K562 (cell line): ENCODE data around the gene MAN1A1. TPM values are rescaled to one million over a fixed set of nuclear protein-coding genes. Genes with fewer than 3 reads are reported as not detected.

Experiments
- ATF4 ChIP-seq: fragments of 450-650 bp; formaldehyde crosslinking; IDR thresholded peaks from 2 replicates; pipeline ENCODE4 v1.4.0; 2022; ENCODE audit warnings: mild to moderate bottlenecking, moderate library complexity
- EZH2 ChIP-seq: IDR thresholded peaks from 2 replicates; pipeline ENCODE4 v1.6.1; 2012; ENCODE audit warnings: low read depth, mild to moderate bottlenecking, inconsistent platforms, low read length, borderline replicate concordance
- GTF2F1 ChIP-seq: IDR thresholded peaks from 2 replicates; pipeline ENCODE4 v1.6.1; 2011; ENCODE audit warnings: low read depth, low read length, improper control_type of control experiment
- HDAC2 ChIP-seq: fragments of 450-650 bp; IDR thresholded peaks from 2 replicates; pipeline ENCODE4 v1.6.1; 2016; ENCODE audit warnings: mild to moderate bottlenecking
- HMBOX1 ChIP-seq: sonication (generic); IDR thresholded peaks from 2 replicates; pipeline ENCODE4 v1.6.1; 2016
- HMG20B ChIP-seq: fragments of 250-450 bp; sonication (Bioruptor Pico); IDR thresholded peaks from 2 replicates; pipeline ENCODE4 v1.5.0; 2021; ENCODE audit warnings: mild to moderate bottlenecking
- KDM1A ChIP-seq, 2 experiments: fragments of 450-650 bp; IDR thresholded peaks; 2 replicates each; pipeline ENCODE4 v1.6.1; 2016; ENCODE audit warnings: mild to moderate bottlenecking in 2 of 2
- NFXL1 ChIP-seq: fragments of 450-650 bp; formaldehyde crosslinking; IDR thresholded peaks from 2 replicates; pipeline ENCODE4 v1.4.0; 2021; ENCODE audit warnings: mild to moderate bottlenecking
- PHF8 ChIP-seq: fragments of 200-600 bp; sonication (generic); IDR thresholded peaks from 2 replicates; pipeline ENCODE4 v1.6.1; 2012; ENCODE audit warnings: mixed run types, mild to moderate bottlenecking, inconsistent platforms, low read length, moderate library complexity, borderline replicate concordance
- POLR3A ChIP-seq: IDR thresholded peaks from 2 replicates; pipeline ENCODE4 v1.6.1; 2011; ENCODE audit warnings: borderline replicate concordance, mild to moderate bottlenecking, moderate library complexity; ENCODE audit not compliant: insufficient read length, insufficient read depth; ENCODE audit errors: extremely low read depth
- PTTG1 ChIP-seq: fragments of 450-650 bp; IDR thresholded peaks from 2 replicates; pipeline ENCODE4 v1.6.1; 2016; ENCODE audit warnings: low read depth, mild to moderate bottlenecking, missing genetic modification characterization, missing compliant biosample characterization
- PURB ChIP-seq: sonication (generic); formaldehyde crosslinking; IDR thresholded peaks from 2 replicates; pipeline ENCODE4 v1.9.0; 2021; ENCODE audit warnings: low read depth, mild to moderate bottlenecking, missing genetic modification reagents
- RBM15 ChIP-seq: fragments of 200-400 bp; formaldehyde crosslinking; IDR thresholded peaks from 2 replicates; pipeline ENCODE4 v1.6.1; 2018; ENCODE audit warnings: mild to moderate bottlenecking, low read length, moderate library complexity; ENCODE audit not compliant: insufficient read depth
- RFX5 ChIP-seq: IDR thresholded peaks from 2 replicates; pipeline ENCODE4 v1.6.1; 2011; ENCODE audit warnings: low read depth, mild to moderate bottlenecking, improper control_type of control experiment, low read length
- SIN3B ChIP-seq: fragments of 450-650 bp; IDR thresholded peaks from 2 replicates; pipeline ENCODE4 v1.6.1; 2017; ENCODE audit warnings: low read depth, mild to moderate bottlenecking, moderate library complexity
- TARDBP ChIP-seq: fragments of 450-650 bp; IDR thresholded peaks from 2 replicates; pipeline ENCODE4 v1.6.1; 2016
- TCF7 ChIP-seq: sonication (generic); IDR thresholded peaks from 2 replicates; pipeline ENCODE4 v1.6.1; 2016; ENCODE audit warnings: antibody characterized with exemption, borderline replicate concordance
- THRA ChIP-seq: fragments of 450-650 bp; IDR thresholded peaks from 2 replicates; pipeline ENCODE4 v1.6.1; 2017; ENCODE audit warnings: mild to moderate bottlenecking, moderate library complexity
- XRCC5 ChIP-seq: fragments of 200-400 bp; formaldehyde crosslinking; IDR thresholded peaks from 2 replicates; pipeline ENCODE4 v1.6.1; 2017; ENCODE audit warnings: low read depth, mild to moderate bottlenecking, low read length
- ZBTB8A ChIP-seq: fragments of 450-650 bp; IDR thresholded peaks from 2 replicates; pipeline ENCODE4 v1.6.1; 2018; ENCODE audit warnings: mild to moderate bottlenecking, moderate library complexity; ENCODE audit not compliant: partially characterized antibody
- ZC3H8 ChIP-seq: fragments of 450-650 bp; IDR thresholded peaks from 2 replicates; pipeline ENCODE4 v1.6.1; 2017
- ZNF766 ChIP-seq: fragments of 200-800 bp; sonication (Bioruptor generic); conservative IDR thresholded peaks from 2 replicates; pipeline ENCODE4 v1.6.1; 2016; ENCODE audit warnings: missing genetic modification characterization, missing compliant biosample characterization
- polyA plus RNA-seq, 8 experiments: library from polyadenylated mRNA; depleted of rRNA in 4 of 8; stranded (reverse) in 5 of 8; unstranded in 3 of 8; fragments of >200 nt; fragmentation: Nextera tagmentation in 2 of 8; fragmentation: Illumina TruSeq in 1 of 8; extraction: Ambion mirVana in 2 of 8; extraction: Trizol in 1 of 8; gene quantifications; 2 replicates each; pipeline versions ENCODE4 v1.2.1 to v1.2.3, GENCODE V29; 2011 to 2014; ENCODE audit warnings: inconsistent platforms in 1 of 8, missing spikeins in 1 of 8
- total RNA-seq, 7 experiments: library from RNA; depleted of rRNA in 6 of 7; stranded (reverse); fragments of >200 nt in 6 of 7; fragmentation: Illumina TruSeq in 2 of 7; extraction: Trizol in 2 of 7; gene quantifications; 2 replicates each; pipeline versions ENCODE4 v1.2.1 to v1.2.3, GENCODE V29; 2011 to 2021; ENCODE audit warnings: low replicate concordance in 1 of 7
- TF ChIP-seq, protein P1 (sequence below): sonication (generic); formaldehyde crosslinking; IDR thresholded peaks from 2 replicates; pipeline ENCODE4 v1.8.0; 2022; ENCODE audit warnings: missing genetic modification reagents, mild to moderate bottlenecking, borderline replicate concordance
- TF ChIP-seq, protein P2 (sequence below): fragments of 250-450 bp; sonication (Bioruptor Pico); IDR thresholded peaks from 2 replicates; pipeline ENCODE4 v1.5.1; 2021; ENCODE audit warnings: mild to moderate bottlenecking

The MAN1A1 gene
- total and polyA plus RNA-seq, 9 of the 15 experiments (the other 6 are each of a cell fraction or from before 2014, with no cell fraction given) = 24.5 to 78.4 (median 59.7) TPM

DNA sequence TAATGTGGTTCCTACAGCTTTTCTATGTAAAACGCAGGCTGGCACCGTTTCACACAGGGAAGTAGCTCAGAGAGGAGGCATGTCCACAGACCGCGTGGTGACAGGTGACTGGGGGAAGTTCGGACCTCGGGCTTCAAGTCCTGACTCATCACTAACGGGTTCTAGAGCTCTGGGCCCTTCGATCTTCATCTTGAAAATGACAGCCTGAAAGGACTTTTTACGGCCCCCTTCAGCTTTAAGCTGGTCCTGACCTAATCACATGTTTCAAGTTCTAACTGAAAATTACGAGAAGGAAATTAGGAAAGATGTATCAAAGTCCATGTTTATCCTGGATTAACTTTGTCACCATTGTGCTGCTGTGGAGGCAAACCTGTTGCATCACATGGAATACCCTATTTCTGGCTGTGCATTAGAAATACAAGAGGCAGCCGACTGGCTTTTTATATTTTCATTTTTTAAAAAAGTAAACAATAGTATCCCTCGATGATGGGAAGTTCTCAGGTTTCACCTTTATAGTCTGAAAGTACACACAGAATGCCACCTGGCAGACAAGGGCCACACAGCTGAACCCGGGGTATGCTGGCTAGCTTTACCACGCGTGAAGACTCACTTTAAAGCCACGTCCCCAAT, 2.0 kb downstream of the MAN1A1 start (continued):
- TF ChIP-seq THRA = no peak
- TF ChIP-seq RBM15 = no peak
- peak; percentile 59; the same call in 1 of the 2 replicates for TF ChIP-seq HDAC2
- TF ChIP-seq, protein P1, sequence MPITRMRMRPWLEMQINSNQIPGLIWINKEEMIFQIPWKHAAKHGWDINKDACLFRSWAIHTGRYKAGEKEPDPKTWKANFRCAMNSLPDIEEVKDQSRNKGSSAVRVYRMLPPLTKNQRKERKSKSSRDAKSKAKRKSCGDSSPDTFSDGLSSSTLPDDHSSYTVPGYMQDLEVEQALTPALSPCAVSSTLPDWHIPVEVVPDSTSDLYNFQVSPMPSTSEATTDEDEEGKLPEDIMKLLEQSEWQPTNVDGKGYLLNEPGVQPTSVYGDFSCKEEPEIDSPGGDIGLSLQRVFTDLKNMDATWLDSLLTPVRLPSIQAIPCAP (CRISPR knock-in tag) = no peak
- peak in 1 of 2 experiments; percentile 23; a peak in 1 of 4 replicates for TF ChIP-seq KDM1A (IDR thresholded peaks at IDR 0.05)
- TF ChIP-seq, protein P2, sequence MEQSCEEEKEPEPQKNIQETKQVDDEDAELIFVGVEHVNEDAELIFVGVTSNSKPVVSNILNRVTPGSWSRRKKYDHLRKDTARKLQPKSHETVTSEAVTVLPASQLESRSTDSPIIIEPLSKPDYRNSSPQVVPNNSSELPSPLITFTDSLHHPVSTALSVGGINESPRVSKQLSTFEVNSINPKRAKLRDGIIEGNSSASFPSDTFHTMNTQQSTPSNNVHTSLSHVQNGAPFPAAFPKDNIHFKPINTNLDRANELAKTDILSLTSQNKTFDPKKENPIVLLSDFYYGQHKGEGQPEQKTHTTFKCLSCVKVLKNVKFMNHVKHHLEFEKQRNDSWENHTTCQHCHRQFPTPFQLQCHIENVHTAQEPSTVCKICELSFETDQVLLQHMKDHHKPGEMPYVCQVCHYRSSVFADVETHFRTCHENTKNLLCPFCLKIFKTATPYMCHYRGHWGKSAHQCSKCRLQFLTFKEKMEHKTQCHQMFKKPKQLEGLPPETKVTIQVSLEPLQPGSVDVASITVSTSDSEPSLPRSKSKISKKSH (CRISPR knock-in tag) = no peak
- no peak for TF ChIP-seq PURB (CRISPR knock-in tag)
- no peak for TF ChIP-seq ZNF766 (CRISPR knock-in tag)
- no peak for TF ChIP-seq ZC3H8
- no peak for TF ChIP-seq ZBTB8A
- no peak for TF ChIP-seq PTTG1 (tag)
- no peak for TF ChIP-seq SIN3B
- peak; percentile 65; the same call in 1 of the 2 replicates for TF ChIP-seq RFX5
- TF ChIP-seq GTF2F1 = no peak
- TF ChIP-seq POLR3A = no peak
- TF ChIP-seq XRCC5 = no peak
- TF ChIP-seq HMG20B (CRISPR knock-in tag) = no peak
- TF ChIP-seq TCF7 = no peak
- no peak for TF ChIP-seq EZH2
- no peak for TF ChIP-seq PHF8
- TF ChIP-seq TARDBP = no peak
- TF ChIP-seq NFXL1 (CRISPR knock-in tag) = no peak
- no peak for TF ChIP-seq ATF4
- no peak for TF ChIP-seq HMBOX1
